ENCODE data around the gene ISYNA1.

Gene ISYNA1

DNA sequence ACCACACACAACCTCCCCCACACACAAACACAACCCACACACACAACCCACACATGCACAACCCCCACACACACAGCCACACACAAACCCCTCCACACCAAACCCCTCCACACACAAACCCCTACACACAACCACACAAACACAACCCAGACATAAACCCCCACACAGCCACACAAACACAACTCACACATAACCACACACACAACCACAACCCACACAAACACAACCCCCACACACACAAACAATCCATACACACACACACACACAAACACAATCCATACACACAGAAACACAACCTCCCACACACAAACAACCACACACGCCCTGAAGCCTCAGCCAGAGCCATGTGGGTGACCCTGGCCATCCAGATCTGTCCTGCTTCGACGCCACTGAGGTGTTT, 30.0 kb upstream of the ISYNA1 start:
- DNase-seq (ENCODE audit: low spot score) = no peak

DNA sequence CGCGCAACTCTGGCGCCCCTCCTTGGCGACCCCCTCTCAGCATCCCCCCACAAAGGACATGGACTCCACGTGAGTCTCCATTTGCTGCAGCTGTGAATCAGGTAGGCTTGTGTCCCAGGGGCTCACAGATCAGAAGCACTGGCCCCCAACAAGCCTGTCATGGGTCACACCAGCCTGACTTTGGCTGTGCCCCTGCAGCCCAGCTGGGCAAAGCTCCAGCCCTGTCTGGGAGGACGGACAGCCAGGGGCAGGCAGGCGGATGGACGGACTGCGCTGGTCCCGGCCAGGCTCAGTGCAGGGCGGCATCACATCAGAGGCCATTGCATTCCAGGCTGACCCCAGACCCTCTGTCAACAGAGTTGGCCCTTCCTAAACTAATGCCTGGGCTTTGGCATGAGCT, 28.4 kb upstream of the ISYNA1 start:
- no peak for DNase-seq (ENCODE audit: low spot score)

DNA sequence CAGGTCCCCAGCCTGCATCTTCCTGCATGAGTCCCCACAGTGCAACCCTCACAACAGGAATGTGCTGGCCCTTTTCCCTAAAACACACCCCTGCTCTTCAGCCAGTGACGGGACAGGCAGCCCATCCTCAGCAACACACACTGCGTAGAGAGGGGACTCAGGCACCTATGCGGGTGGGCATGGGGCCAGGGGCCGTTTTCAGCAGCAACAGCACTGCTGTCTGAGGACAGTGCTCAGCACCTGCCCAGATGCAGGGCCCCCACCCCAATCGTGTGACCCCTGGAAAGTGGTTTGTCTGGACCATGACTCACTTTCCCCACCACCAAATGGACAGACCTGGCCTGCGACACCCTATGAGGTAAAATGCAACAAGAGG, 28.0 kb upstream of the ISYNA1 start:
- no peak for DNase-seq (ENCODE audit: low spot score)

DNA sequence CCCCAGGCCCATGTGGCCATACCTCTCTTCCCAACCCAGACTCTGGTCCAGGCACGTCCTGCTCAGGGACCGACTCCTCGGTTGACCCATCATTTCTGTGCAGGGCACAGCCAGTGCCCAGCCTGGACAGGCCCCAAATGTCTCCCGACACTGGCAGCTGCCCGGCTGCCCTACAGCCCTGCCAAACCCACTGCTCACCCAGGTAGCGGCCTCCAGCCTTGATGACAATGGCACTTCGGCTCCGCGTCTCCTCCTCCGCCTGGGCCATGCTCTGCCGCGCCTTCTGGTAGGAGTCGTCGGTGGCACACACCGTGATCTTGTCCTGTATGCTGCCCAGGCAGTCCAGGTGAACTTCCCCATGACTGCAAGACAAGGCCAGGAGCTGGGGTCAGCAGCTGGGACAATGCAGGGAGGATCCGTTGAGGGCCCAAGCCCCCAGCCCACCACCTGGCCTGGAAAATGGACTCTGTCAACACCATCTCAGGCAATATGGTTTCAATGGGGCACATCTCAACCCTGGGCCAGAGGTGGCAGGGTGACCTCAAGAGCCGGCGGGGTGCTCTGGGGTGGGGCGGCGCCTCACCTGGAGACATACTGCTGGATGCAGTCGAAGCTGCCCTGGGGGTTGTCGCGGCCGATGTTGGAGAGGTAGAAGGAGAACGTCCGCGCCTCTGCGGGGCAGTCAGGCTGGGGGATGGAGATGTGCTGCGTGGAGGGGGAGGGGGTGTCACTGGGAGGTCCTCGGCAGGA, 27.5 kb upstream of the ISYNA1 start:
- no peak for DNase-seq (ENCODE audit: low spot score)

DNA sequence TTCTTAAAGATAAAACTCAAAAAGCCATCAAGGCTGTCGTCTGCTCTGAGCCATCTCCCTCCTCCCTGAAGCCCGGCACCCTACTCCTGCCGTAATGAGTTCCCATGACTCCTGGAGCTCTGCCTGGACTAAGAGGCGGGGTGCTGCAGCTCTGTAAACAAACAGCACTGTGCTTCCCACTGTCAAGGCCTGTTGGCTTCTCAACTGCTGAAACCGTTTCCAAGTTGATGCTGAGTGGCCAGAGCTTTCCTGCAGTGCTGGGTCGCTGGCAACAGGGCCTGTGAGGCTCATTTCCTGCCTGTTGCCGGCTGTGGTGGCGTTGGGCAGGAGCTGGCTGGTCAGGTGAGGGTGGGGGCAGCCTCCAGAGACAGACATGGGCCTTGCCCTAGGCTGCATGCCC, 26.7 kb upstream of the ISYNA1 start:
- DNase-seq (ENCODE audit: low spot score) = no peak

DNA sequence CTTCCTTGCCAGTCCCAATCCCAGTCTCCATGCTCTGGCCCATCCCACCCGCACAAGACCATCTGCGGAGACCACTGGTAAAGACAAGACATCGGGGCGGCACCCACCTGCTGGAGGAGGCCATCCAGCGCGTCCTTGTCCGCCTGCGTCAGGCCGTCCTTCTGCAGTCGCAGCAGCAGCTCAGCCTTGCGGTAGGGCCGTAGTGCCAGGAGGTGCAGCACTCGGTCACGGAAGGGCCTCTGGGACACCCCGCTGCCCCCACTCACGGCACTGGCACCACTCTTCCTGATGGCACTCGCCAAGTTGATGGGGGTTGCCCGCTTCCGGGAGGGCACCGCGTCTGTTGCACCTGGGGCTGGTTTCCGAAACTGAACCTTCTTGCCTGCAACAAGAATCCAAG, 23.5 kb upstream of the ISYNA1 start:
- DNase-seq (ENCODE audit: low spot score) = no peak

DNA sequence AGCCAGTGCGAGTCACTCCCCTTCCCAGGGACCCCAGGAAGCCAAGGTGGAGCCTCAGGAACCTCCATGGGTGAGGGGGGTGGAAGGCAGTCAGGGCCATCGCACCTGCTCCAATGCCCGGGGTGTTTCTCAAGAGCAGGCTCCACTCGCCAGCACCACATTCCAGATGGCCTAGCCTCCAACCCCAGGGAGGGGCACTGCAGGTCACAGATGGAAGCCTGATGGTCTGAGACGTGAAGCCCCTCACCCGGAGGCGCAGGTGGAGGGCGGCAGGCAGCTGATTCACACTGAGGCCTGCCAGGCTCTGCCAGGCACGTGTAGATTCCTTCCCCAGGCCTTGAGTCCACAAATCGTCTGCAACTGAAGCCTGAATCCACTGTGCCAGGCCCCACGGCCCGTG, 23.0 kb upstream of the ISYNA1 start:
- no peak for DNase-seq (ENCODE audit: low spot score)

DNA sequence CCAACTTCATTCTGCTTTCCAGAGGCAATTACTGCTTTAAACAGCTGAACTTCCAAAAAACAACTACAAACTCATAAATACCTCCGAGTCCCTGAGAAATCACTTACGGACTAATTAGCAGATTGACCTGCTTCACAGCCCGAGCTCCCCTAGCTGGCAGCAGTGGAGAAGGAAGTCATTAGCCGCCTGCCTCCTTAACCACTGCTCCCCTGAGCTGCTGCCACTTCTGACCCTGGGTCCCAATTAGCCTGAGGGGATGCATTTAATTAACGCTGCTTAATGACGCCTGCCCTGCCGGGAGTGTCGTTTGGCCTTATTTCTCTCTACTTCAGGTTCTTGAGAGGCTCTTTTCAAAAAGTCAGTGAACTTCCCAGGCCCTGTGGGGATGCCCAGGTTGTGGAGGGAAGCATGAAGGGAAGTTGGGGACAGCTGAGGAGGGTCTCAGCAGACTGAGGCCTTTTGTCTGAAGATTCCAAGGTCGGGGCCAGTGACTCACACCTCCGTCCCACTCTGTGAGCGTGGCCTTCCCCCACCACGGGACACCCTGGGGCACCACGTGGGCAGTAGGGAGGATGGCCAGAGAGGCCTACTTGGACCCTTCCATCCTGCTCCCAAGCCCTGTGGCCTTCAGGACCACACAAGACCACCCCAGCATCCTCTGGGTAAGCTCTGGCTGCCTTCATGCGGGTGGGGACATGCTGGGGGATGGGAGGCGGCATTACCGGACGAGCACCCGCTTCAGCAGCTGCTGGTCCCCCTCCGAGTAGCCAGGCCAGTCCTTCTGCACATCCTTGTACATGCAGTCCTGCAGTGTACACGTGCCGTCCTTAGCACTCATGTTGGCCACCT, 19.8 kb upstream of the ISYNA1 start:
- no peak for DNase-seq (ENCODE audit: low spot score)

DNA sequence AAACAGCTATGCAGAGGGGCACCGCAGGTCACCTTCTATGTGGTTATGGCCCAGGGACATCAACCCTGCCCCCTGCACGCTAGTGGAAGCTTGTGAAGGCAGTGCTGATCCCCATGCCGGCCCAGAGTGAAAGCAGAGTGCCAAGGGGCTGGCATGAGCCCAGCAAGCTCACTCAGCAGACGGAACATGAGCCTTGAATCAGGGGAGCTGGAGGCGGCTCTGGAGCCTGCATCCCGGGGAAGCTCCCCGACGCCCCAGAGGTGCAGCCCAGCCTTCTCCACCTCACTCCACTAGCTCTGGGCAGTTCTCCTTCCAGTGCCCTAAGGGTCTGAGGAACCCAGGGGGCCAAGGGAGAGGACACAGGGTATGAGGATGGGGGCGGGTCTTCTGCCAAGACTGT, 19.0 kb upstream of the ISYNA1 start:
- no peak for DNase-seq (ENCODE audit: low spot score)

DNA sequence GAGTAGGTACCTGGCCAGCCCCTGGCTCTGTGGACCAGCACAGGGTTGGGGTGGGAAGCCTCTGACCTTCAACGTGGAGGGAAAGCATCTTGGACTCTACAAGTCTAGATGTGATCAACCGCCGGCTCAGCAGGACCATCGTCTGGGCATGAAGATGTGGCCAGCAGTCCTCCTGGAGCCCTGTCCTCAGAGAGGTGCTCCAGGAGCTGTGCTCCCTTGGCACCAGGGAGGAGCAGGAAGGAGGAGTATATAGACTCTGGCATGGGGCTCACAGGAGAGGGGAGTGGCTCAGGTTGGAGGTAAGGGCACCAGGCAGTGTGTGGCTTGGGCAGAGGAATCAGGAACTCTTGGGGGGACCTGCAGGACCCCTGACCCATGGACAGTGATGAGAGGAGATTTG, 18.3 kb upstream of the ISYNA1 start:
- no peak for DNase-seq (ENCODE audit: low spot score)

DNA sequence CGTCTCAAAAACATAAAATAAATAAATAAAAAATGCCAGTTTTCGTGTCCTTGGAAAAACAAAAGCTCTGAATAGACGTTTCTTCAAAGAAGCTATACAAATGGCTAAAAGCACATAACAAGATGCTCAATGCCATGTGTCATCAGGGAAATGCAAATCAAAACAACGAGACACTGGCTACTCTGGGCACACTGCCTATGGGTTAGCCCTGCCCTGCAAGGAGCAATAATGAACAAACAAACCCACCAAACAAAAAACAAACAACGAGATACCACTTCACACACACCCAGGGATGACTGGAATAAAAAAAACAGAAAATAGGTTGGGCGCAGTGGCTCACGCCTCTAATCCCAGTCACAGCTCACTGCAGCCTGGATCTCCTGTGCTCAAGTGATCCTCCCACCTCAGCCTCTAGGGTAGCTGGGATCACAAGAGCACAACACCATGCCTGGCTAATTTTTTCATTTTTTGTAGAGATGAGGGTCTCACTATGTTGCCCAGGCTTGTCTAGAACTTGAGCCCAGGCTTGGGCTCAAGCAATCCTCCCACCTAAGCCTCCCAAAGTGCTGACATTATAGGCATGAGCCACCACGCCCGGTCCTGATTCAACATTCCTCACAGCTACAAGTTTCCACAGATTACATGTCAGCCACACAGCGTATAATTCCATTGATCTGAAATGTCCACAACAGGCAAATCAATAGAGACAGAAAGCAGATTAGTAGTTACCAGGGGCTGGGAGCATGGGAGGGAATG, 15.5 kb upstream of the ISYNA1 start:
- no peak for DNase-seq (ENCODE audit: low spot score)

DNA sequence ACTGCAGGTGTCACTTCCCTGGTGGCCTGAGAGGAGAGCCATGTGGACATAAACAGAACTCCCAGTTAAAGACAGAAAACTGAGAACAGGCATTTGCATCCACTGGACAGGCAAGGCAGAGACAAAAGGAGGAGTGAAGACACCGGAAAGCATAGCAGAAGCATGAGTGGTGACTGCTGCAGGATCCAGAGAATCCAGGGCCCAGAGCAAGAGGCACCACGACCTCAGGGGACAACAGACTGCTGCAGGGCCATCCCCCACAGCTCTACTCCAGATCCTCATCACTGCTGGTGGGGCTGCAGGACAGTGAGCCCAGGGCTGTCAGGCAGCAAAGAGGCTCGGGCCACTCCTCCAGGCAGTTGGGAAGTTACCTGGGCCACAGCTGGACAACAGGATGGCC, 14.5 kb upstream of the ISYNA1 start:
- no peak for DNase-seq (ENCODE audit: low spot score)

DNA sequence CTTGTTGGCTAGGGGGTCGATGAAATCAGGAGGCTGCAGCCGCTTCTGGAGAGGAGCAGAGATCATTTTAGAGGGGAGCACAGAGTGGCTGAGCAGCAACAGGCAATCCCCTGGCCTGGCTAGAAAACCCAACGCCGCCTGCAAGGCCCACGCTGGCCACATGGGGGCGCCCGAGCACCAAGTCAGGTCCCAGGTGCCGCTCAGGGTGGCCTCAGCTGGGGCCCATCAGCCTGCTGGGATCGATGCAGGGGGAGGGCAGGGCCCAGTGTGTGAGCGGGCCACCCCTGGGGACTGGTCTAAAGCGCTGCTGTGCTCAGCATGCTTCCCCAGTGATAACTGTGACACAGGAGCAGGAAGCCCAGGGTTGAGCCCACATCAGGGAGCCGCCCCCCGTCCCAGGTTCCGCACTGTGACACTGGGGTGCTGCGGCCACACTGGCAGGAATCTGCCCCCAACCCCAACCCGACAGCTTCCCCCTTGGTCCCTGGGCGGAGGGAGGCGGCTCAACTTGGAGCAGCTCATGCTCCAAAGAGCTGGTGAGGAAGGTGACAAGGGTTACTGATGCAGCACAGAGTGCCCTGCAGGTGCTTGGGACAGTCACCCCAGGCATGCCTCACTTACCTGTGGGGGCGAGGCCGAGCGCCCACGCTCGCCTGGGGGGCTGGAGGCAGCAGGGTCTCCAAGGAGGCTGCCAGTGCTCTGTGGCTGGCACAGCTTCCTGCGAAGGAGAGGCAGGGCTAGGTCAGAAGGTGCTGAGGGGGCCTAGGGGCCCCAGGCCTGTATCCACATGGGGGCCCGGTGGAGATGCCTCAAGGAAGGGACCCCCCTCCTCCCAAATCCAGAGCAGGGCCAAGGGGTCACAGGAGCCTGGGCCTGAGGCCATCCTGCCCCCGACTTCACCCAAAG, 13.3 kb upstream of the ISYNA1 start:
- DNase-seq (ENCODE audit: low spot score) = peak; percentile 94

DNA sequence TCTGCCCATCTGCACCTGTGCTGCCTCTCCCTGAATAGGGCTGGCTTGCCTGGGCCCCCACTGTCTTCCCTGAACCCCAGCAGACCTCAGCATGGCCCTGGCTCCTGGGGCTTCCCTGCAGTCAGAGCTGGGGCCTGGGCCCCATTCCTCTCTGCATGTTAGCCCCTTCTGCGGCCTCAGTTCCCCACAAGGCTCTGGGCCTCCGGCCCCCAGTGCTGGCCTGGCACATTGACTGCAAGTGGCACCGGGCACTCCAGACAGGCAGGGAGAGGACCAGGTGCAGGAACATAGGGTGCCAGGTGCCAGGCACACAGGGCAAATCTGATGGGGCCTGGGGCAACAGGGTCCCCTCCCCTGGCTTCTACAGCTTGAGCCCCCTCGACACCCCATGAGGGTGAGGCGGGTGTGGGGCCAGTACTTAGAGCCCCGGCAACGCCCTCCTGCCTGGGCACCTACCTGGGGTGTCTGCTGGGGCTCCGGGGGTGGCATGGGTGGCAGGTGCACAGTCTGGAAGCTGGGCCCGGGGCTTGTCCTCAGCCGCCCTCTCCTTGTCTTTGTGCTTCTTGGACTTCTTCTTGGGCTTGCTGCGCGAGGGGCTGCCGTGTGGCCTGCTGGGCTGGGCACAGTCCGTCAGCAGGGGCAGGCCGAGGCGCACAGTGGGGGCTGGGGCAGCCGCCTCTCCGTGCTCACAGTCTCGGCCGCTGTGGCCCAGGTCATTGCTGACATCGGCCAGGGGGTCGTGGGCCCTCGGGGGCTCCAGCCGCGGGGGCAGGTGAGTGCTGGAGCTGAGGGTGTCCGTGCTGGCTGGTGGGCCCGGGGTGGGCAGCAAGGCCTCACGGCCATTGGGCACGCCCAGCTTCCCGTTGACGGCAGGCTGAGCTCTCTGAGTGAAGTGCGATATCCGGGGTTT, 12.3 kb upstream of the ISYNA1 start:
- no peak for DNase-seq (ENCODE audit: low spot score)

DNA sequence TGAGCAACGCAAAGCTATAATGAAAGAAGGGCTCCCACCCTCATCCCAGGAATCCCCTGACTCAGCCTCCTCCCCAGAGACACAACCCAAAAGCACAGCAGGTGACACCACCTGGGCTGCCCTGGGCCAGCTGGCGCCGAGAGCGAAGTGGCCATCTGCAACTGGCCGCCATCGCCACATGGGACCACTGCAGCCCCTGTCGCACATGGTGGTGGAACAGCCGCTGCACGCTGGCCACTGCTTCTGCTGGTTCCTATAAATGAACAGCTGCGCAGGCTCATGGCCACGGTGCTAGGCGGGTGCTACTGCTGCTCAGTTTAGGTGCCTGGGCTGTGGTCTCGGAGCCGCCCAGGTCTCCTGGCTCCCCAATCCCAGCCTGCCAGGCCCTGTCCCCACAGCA, 11.6 kb upstream of the ISYNA1 start:
- DNase-seq (ENCODE audit: low spot score) = no peak

DNA sequence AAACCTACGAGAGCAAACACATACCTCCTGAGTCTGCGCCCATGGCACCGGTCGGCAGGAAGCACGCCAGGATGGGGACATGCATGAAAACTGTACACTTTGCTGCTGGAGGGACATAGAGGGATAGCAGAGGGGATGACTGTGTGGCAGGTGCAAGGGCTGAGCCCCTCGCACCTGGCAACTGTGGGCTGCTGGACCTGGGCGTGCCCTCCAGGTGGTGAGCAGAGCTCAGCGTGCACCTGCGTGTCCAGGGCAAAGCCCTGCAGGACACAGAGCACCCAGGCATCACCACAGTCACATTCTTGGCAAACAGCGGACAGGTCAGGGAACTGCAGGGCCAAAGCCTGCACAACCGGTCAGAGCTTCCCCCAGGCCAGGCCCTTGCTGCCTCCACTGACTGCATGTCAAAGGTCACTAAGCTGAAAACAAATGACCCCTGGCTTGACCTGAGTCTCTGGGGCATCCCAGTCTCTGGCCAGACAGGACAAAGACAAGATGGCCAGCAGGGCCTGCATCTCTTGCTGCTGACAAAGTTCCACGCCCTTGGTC, 9.0 kb upstream of the ISYNA1 start:
- DNase-seq (ENCODE audit: low spot score) = no peak

DNA sequence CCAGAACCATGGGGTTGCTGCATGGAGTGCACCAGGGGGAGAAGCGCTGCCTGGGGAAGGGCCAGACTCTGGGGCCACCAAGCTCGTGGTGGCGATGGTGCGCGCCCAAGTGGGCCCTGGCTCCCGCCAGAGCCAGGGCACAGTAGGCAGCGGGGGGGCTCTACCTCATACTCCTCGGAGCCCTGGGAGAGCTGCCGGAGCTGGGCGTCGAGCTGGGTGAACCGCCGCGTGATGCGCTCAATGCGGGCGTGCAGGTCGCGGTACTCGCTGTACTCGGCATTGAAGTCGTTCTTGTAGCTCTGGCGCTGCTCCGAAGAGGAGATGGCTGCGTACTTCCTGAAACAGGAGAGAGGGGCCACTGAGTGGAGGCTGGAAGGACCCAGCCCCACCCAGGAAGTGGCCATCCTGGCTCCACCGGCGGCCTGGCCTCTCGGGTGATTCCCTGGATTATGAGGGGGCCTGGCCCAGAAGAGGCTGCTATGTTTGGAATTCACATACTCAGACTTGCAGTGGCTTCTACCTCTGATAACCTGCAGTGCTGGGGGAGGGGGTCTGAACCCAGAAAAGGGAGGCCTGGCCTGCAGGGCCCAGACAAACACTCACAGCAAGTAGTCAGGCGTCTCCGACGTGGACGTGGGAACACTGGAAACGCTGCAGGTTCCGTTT, 8.3 kb upstream of the ISYNA1 start:
- no peak for DNase-seq (ENCODE audit: low spot score)

DNA sequence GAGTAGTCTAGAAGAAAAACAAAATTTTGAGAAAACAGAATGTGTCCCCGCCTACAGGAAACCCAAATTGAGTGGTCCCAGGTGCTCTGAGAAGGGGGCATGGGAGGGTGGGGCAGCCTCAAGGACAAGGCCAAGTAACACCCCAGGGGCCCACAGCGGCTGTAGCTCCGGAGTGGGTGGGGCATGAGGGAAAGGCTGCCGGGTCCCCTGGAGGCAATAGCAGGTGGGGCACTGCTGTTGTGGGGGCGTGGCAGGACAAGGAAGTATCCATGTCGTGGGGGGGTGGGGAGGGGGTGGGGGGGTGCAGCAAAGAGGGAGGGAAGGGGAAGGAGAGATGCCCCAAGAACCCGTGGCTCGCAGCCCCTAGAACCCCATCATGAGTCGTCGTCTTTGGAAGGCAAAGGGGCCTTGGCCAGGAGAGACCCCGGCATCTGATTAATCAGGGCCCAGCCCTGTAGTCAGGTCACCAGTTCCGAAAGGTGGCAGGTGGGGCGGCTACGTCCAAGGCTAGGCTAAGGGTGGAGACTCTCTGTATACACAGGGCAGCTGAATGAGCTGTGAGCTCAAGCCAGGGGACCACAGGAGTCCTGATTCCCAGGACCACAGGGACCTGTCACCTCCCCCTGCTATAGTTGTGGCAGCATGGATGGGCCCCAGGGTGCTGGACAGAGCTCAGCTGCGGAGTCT, 7.5 kb upstream of the ISYNA1 start:
- no peak for DNase-seq (ENCODE audit: low spot score)

DNA sequence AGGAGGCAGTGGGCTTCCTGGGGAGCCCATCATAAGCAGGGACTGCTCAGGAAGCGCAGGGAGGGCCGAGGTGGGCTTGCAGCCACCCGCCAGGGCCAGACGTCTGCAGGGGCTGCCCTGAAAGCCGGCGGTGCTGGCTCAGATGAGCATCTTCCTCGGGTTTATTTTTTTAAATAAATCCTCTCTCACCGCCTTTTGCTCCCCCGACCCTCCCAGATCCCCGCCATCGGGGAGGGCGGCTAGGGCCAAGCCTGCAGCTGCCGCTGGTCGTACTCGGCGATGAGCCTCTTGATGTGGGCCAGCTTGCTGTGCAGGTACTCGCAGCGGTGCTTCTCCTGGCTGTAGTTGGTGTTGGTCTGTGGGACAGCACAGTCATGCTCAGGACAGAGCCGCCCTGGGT, 6.6 kb upstream of the ISYNA1 start:
- no peak for DNase-seq (ENCODE audit: low spot score)

Measured in HuH-7 (cell line).